GM12801 (cell line): Measurements from ENCODE around the gene KIRREL3.

Experiments used
- CTCF ChIP-seq: IDR thresholded peaks from one replicate; pipeline ENCODE4 v1.5.1; 2011; ENCODE audit warnings: control low read depth; ENCODE audit not compliant: insufficient read length; ENCODE audit errors: extremely low read depth

KIRREL3 gene

GRCh38 chr11:126414615-126415014, 586.0 kb downstream of the KIRREL3 start:
- TF ChIP-seq CTCF: no peak

- TF ChIP-seq CTCF: no peak
These were observed 586.6 kb downstream of the KIRREL3 start for GRCh38 chr11:126413843-126414405.

- no peak for TF ChIP-seq CTCF
These were observed 587.1 kb downstream of the KIRREL3 start for GRCh38 chr11:126413426-126413825.

GRCh38 chr11:126411971-126412381, 588.6 kb downstream of the KIRREL3 start:
- no peak for TF ChIP-seq CTCF

- TF ChIP-seq CTCF: no peak
These were observed 589.9 kb downstream of the KIRREL3 start for GRCh38 chr11:126410649-126411048.

- no peak for TF ChIP-seq CTCF
These were observed 591.0 kb downstream of the KIRREL3 start for GRCh38 chr11:126409620-126409985.

GRCh38 chr11:126408901-126409619, 591.5 kb downstream of the KIRREL3 start:
- TF ChIP-seq CTCF: no peak
